Retinal pigment epithelial cell (primary cell): ENCODE measurements around the gene GCSAML.

Source experiments
- DNase-seq: peaks from one replicate; pipeline ENCODE4 v3.0.0-alpha.2; 2010; ENCODE audit warnings: low read depth
- H3K4me3 ChIP-seq: 2 replicates; pipeline ENCODE4 v1.5.1; 2011; ENCODE audit warnings: mild to moderate bottlenecking, low read length, control low read depth, moderate library complexity
- CTCF ChIP-seq: conservative IDR thresholded peaks from 2 replicates; pipeline ENCODE4 v1.5.1; 2011; ENCODE audit warnings: low read depth, low read length, control low read depth, inconsistent platforms

GCSAML gene

GRCh38 chr1:247529771-247530355 lies 19.1 kb upstream of the GCSAML start:
- no peak for TF ChIP-seq CTCF
- no peak for DNase-seq
- H3K4me3 ChIP-seq, result no peak overlapping the region

GRCh38 chr1:247530785-247531184 lies 18.1 kb upstream of the GCSAML start:
- DNase-seq, result no peak
- no peak for TF ChIP-seq CTCF
- no peak overlapping the region for H3K4me3 ChIP-seq

GRCh38 chr1:247531937-247532336 lies 17.0 kb upstream of the GCSAML start:
- no peak overlapping the region for H3K4me3 ChIP-seq
- no peak for DNase-seq
- peak; percentile 6 for TF ChIP-seq CTCF

GRCh38 chr1:247535402-247535801 lies 13.5 kb upstream of the GCSAML start:
- DNase-seq, result no peak
- no peak for TF ChIP-seq CTCF
- H3K4me3 ChIP-seq, result no peak overlapping the region

- TF ChIP-seq CTCF, result no peak
- no peak within 1 kb of the TSS for H3K4me3 ChIP-seq
- DNase-seq, result no peak
These were observed 12.6 kb upstream of the GCSAML start, which contains the start of gene OR2C3 for GRCh38 chr1:247536340-247536739. Gene OR2C3, minus strand, starts transcription at chr1:247536440. Its CDS starts 3,929 bp downstream, at chr1:247532511.

- no peak for DNase-seq
- H3K4me3 ChIP-seq, result no peak overlapping the region
- TF ChIP-seq CTCF, result no peak
These were observed 10.4 kb upstream of the GCSAML start for GRCh38 chr1:247538561-247538960.

GRCh38 chr1:247539215-247539614 lies 9.7 kb upstream of the GCSAML start:
- no peak for DNase-seq
- H3K4me3 ChIP-seq, result no peak overlapping the region
- TF ChIP-seq CTCF, result no peak
